HG03095 (cell line): ENCODE measurements around the gene DNAI4.

Experiments
- ATAC-seq: cut with Tn5 transposase; IDR thresholded peaks from one replicate; pipeline ENCODE4 v1.9.1; 2021; ENCODE audit warnings: moderate library complexity; ENCODE audit not compliant: unreplicated experiment

The DNAI4 gene

GRCh38 chr1:66770240-66770639, 154.4 kb downstream of the DNAI4 start:
- ATAC-seq, result no peak

DNA sequence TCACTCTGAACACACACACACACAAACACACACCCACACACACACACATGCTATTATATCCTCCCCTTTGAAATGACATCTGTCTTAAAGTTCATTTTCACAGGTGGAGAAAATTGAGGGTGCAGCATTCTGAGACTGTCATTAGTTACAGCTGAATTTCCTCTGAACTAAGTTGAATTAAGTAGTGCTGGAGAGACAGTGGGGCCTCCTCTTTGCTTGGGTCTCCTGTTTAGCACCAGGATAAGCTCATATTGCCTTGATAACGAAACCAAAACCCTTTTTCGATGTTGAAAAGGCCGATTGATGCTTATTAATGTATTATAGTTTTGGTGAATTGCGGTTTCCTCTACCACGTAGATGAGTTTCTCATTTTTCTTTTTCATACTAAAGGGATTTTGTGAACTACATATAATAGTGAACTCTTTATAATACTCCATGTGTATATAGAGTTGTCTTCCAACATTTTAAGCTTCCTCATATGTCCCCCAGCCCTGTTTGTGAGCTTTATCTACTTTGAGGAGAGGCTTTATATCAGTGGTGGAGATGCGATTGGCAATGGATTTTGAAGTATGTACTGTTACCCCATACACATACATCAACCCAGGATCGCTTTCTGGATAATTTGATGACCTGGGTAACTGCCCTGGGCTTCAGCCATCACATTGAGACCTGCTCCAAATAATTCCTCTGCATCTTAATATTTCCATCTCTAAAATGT, 155.0 kb downstream of the DNAI4 start:
- no peak for ATAC-seq

DNA sequence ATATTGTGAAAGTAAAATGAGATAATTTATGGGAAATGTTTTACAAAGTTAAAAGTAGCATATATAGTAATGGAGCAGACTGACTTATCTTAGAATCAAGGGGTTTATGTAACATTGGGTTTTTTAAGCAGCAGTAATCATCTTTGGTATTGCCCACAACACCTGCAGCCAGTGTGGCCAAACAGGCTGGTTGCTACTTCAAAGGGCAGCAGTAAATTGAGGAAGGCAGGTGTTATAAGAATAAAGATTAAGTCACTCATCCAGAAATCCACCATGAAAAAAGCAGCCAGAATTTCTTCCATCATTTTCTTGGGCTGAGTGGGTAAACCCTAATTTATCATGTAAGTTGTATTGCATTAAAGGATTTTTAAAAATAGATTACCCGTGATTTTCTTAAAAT, 155.7 kb downstream of the DNAI4 start:
- ATAC-seq, result no peak

- ATAC-seq, result no peak
Observed at GRCh38 chr1:66767626-66768025, 157.0 kb downstream of the DNAI4 start.

- ATAC-seq, result no peak
Observed at GRCh38 chr1:66764994-66765578, 159.6 kb downstream of the DNAI4 start.
